GM19467 (cell line): ENCODE data around the gene CCDC187.
"Not testable (repeated sequence)": the region's sequence is repeated elsewhere in the genome, so short reads cannot be mapped to it uniquely, and the experiment has no call there.

Experiments
- ATAC-seq: cut with Tn5 transposase; IDR thresholded peaks from one replicate; pipeline ENCODE4 v1.9.1; 2021; ENCODE audit warnings: mild to moderate bottlenecking, moderate library complexity; ENCODE audit not compliant: unreplicated experiment

Gene CCDC187

GRCh38 chr9:136244122-136244968, 59.5 kb downstream of the CCDC187 start:
- no peak for ATAC-seq

GRCh38 chr9:136243631-136244030, 60.3 kb downstream of the CCDC187 start:
- ATAC-seq: no peak

- ATAC-seq: no peak
Observed at GRCh38 chr9:136242918-136243525, 60.9 kb downstream of the CCDC187 start.

- ATAC-seq: no peak
Observed at GRCh38 chr9:136242248-136242647, 61.6 kb downstream of the CCDC187 start.

- no peak for ATAC-seq
Observed at GRCh38 chr9:136241542-136241941, 62.4 kb downstream of the CCDC187 start.

- ATAC-seq: no peak
Observed at GRCh38 chr9:136240941-136241340, 63.0 kb downstream of the CCDC187 start.

- ATAC-seq: no peak
Observed at GRCh38 chr9:136239983-136240330, 63.9 kb downstream of the CCDC187 start.

GRCh38 chr9:136239135-136239982, 64.5 kb downstream of the CCDC187 start:
- no peak for ATAC-seq

GRCh38 chr9:136238342-136238732, 65.6 kb downstream of the CCDC187 start:
- no peak for ATAC-seq

GRCh38 chr9:136237486-136238341, 66.2 kb downstream of the CCDC187 start:
- no peak for ATAC-seq

GRCh38 chr9:136236471-136237410, 67.2 kb downstream of the CCDC187 start:
- ATAC-seq: not testable (repeated sequence)

GRCh38 chr9:136235709-136236455, 68.0 kb downstream of the CCDC187 start:
- ATAC-seq: no peak

GRCh38 chr9:136235171-136235570, 68.7 kb downstream of the CCDC187 start:
- ATAC-seq: no peak

GRCh38 chr9:136234597-136234996, 69.3 kb downstream of the CCDC187 start:
- no peak for ATAC-seq

- no peak for ATAC-seq
Observed at GRCh38 chr9:136233868-136234267, 70.0 kb downstream of the CCDC187 start.

GRCh38 chr9:136233411-136233810, 70.5 kb downstream of the CCDC187 start:
- ATAC-seq: no peak

GRCh38 chr9:136232969-136233368, 70.9 kb downstream of the CCDC187 start:
- no peak for ATAC-seq

- no peak for ATAC-seq
Observed at GRCh38 chr9:136231478-136232297, 72.2 kb downstream of the CCDC187 start.
